HFF-Myc (cell line): ENCODE measurements around the gene AP3S1.

ENCODE experiments used
- DNase-seq: peaks from one replicate; pipeline ENCODE4 v3.0.0-alpha.2; 2011; ENCODE audit warnings: low read depth; ENCODE audit errors: extremely low read depth
- H3K4me3 ChIP-seq: replicated peaks from 2 replicates; pipeline ENCODE4 v1.5.1; 2011; ENCODE audit warnings: low read depth, mild to moderate bottlenecking, control low read depth, low read length
- TF ChIP-seq, protein P1 (sequence below): IDR thresholded peaks from 2 replicates; pipeline ENCODE4 v1.5.1; 2012; ENCODE audit warnings: mild to moderate bottlenecking, low read depth, low read length, control low read depth; ENCODE audit errors: missing control alignments

AP3S1 gene

DNA sequence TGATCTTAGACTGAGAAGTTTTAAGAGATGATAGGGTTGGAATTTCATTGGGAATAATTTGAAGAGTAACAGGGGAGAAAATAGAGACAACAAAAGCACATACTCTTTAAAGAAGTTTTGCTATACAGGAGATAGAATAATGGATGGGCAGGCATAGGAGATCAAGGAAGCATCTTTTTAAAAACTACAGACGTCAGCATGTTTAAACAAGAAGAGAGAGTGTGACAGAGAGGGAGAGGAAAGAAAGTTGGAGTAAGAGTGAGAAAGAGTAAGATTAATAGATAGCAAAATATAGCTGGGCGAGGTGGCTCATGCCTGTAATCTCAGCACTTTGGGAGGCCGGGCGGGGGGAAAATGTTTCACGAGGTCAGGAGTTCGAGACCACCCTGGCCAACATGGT lies 115.2 kb downstream of the AP3S1 start:
- no peak for DNase-seq
- TF ChIP-seq, protein P1, sequence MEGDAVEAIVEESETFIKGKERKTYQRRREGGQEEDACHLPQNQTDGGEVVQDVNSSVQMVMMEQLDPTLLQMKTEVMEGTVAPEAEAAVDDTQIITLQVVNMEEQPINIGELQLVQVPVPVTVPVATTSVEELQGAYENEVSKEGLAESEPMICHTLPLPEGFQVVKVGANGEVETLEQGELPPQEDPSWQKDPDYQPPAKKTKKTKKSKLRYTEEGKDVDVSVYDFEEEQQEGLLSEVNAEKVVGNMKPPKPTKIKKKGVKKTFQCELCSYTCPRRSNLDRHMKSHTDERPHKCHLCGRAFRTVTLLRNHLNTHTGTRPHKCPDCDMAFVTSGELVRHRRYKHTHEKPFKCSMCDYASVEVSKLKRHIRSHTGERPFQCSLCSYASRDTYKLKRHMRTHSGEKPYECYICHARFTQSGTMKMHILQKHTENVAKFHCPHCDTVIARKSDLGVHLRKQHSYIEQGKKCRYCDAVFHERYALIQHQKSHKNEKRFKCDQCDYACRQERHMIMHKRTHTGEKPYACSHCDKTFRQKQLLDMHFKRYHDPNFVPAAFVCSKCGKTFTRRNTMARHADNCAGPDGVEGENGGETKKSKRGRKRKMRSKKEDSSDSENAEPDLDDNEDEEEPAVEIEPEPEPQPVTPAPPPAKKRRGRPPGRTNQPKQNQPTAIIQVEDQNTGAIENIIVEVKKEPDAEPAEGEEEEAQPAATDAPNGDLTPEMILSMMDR: no peak
- H3K4me3 ChIP-seq: no peak overlapping the region

DNA sequence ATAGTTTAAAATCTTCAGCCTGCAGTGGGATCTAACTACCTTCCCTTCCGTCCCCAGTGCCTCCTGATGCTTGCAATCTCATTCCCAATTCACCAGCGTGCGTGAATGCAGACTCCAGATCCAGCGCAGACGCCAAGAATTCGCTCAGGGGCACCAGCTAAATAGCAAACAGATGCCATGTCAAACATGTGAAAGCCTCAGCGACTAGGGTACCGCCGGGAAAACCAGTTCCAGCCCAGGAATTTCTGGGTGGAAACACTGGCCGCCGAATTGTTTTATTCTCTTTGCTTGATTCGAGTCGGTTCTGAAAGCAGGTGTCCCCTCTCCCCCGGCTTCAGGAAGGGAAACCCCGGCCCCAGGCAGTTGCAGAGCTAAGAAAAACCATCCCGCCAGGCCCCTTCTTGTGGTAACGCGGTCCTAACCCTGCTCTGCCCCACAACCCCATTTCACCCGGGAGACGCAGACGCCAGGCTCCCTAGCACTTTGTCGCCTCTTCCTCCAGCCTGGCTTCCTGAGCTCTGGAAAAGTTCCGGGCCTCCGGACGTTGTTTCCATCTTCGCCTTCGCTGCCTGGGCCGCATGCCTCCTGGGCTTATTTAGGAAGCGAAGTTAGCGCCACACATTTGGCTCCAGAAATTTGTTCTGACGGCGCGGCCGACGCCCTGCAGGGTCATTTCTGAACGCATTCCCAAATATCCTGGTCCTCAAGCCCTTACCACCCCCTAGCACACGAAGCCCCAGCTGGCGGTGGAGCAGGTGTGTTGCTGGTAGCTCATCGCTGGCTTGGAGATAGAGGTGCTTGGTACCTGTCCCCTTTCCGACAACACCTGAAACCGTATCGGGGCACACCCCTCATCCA lies 119.9 kb downstream of the AP3S1 start:
- TF ChIP-seq, protein P1: no peak
- peak overlapping the region; percentile 30 for H3K4me3 ChIP-seq
- no peak for DNase-seq

DNA sequence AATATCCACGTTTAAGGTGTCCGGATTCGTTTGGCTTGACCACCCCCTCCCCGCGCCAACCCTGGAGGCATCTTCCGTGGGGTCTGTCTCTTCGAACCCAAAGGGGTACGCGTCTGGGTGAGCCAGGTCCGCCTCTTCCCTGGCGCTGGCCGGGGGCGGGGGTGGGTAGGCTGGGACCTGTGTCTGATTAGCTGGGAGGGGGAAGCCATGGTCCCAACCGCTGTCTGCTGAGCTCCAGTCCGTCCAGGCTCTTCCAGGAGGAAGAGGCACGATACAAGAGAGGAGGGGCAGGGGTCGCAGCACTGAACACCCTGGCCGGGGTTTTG lies 120.5 kb downstream of the AP3S1 start, which contains the start of gene LVRN:
Gene LVRN, plus strand, starts transcription at position 237 of the 326 bp plus-strand sequence. CDS start 143 bp downstream, outside the sequence.
- no peak for DNase-seq
- peak within 1 kb of the TSS; percentile 30 for H3K4me3 ChIP-seq
- TF ChIP-seq, protein P1: no peak

DNA sequence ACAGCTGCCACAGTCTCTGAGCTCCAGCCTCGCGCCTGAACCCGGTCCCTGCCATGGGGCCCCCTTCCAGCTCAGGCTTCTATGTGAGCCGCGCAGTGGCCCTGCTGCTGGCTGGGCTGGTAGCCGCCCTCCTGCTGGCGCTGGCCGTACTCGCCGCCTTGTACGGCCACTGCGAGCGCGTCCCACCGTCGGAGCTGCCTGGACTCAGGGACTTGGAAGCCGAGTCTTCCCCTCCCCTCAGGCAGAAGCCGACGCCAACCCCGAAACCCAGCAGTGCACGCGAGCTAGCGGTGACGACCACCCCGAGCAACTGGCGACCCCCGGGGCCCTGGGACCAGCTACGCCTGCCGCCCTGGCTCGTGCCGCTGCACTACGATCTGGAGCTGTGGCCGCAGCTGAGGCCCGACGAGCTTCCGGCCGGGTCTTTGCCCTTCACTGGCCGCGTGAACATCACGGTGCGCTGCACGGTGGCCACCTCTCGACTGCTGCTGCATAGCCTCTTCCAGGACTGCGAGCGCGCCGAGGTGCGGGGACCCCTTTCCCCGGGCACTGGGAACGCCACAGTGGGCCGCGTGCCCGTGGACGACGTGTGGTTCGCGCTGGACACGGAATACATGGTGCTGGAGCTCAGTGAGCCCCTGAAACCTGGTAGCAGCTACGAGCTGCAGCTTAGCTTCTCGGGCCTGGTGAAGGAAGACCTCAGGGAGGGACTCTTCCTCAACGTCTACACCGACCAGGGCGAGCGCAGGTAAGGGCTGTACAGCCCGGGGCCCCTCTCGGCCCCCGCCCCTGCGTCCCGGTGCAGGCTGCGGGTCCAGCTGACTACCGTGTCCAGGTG lies 121.0 kb downstream of the AP3S1 start:
- no peak for DNase-seq
- peak overlapping the region; percentile 9; the same call in 1 of the 2 replicates for H3K4me3 ChIP-seq
- TF ChIP-seq, protein P1: no peak

DNA sequence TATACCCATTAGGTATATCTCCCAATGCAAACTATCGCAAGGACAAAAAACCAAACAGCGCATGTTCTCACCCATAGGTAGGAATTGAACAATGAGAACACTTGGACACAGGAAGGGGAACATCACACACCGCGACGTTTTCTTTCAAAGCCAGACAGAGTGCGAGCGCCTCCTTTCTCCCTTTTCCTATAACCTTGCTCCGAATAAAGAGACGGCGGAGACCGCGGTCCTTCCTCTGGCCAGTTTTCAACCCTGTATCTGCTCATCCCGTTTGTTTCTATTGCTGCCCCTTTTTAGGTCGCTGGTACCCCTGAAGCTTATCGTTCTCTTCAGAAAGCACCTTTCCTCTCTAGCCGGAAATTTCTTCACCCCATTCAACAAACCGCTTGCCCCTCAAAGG lies 121.8 kb downstream of the AP3S1 start:
- no peak overlapping the region for H3K4me3 ChIP-seq
- TF ChIP-seq, protein P1: no peak
- no peak for DNase-seq
